SU-DHL-6 (cell line): Measurements from ENCODE around the gene DPF1.

Experiments
- H2AFZ ChIP-seq: fragments of 200-600 bp; sonication (generic); 2 replicates; pipeline ENCODE4 v1.6.1; 2014; ENCODE audit warnings: low read depth, mild to moderate bottlenecking, moderate library complexity, mixed read lengths, antibody characterized with exemption, low read length; ENCODE audit not compliant: severe bottlenecking
- H3F3A ChIP-seq: fragments of 200-600 bp; shearing (Covaris generic); 2 replicates; pipeline ENCODE4 v1.6.0; 2016; ENCODE audit warnings: antibody characterized with exemption, mild to moderate bottlenecking; ENCODE audit not compliant: insufficient read depth
- H3K27ac ChIP-seq: fragments of 200-600 bp; sonication (generic); 2 replicates; pipeline ENCODE4 v1.5.1; 2016; ENCODE audit warnings: low read depth, mild to moderate bottlenecking, low read length, moderate library complexity, mixed read lengths
- H3K27me3 ChIP-seq: fragments of 200-600 bp; sonication (generic), shearing (Covaris generic); 2 replicates; pipeline ENCODE4 v1.6.0; 2014; ENCODE audit warnings: mild to moderate bottlenecking, low read length
- H3K36me3 ChIP-seq: fragments of 200-600 bp; sonication (generic); 2 replicates; pipeline ENCODE4 v1.6.1; 2014; ENCODE audit warnings: mild to moderate bottlenecking, low read length, mixed read lengths
- H3K4me2 ChIP-seq: fragments of 300-600, 200-600 bp; shearing (Covaris generic), sonication (generic); 2 replicates; pipeline ENCODE4 v1.6.0; 2014; ENCODE audit warnings: low read length, low read depth, mild to moderate bottlenecking; ENCODE audit not compliant: poor library complexity, severe bottlenecking
- H3K4me3 ChIP-seq: fragments of 200-600 bp; sonication (generic); 2 replicates; pipeline ENCODE4 v1.5.1; 2014; ENCODE audit warnings: antibody characterized with exemption, low read length, mild to moderate bottlenecking, mixed read lengths; ENCODE audit not compliant: insufficient read depth, poor library complexity, severe bottlenecking
- H3K79me2 ChIP-seq: fragments of 200-600 bp; sonication (generic); 2 replicates; pipeline ENCODE4 v1.6.1; 2014; ENCODE audit warnings: mild to moderate bottlenecking, low read length, moderate library complexity; ENCODE audit not compliant: insufficient read depth
- H3K9ac ChIP-seq: fragments of 200-600 bp; sonication (generic); 2 replicates; pipeline ENCODE4 v1.7.0; 2014; ENCODE audit warnings: mild to moderate bottlenecking, low read length
- H3K9me2 ChIP-seq: fragments of 200-600 bp; sonication (generic); replicated peaks from 2 replicates; pipeline ENCODE4 v1.6.1; 2014; ENCODE audit warnings: low read length; ENCODE audit not compliant: insufficient read depth
- H3K9me3 ChIP-seq: fragments of 200-600 bp; sonication (generic); 2 replicates; pipeline ENCODE4 v1.6.1; 2014; ENCODE audit warnings: low read length, mixed read lengths; ENCODE audit not compliant: insufficient read depth
- H4K20me1 ChIP-seq: fragments of 200-600 bp; sonication (generic); 2 replicates; pipeline ENCODE4 v1.6.1; 2014; ENCODE audit warnings: low read depth, mild to moderate bottlenecking, antibody characterized with exemption, low read length, moderate library complexity, mixed read lengths
- CTCF ChIP-seq: fragments of 200-600 bp; sonication (generic); IDR thresholded peaks from one replicate; pipeline ENCODE4 v1.5.1; 2017; ENCODE audit warnings: antibody characterized with exemption, mild to moderate bottlenecking, low read length, moderate library complexity; ENCODE audit not compliant: insufficient read depth, poor library complexity, severe bottlenecking
- EZH2phosphoT487 ChIP-seq: fragments of 200-600 bp; sonication (generic), shearing (Covaris generic); conservative IDR thresholded peaks from 2 replicates; pipeline ENCODE4 v1.6.1; 2018; ENCODE audit warnings: mild to moderate bottlenecking, antibody characterized with exemption, low read length, moderate library complexity, mixed read lengths

Gene DPF1

GRCh38 chr19:38183251-38183897 is 40.6 kb downstream of the DPF1 start:
- Histone ChIP-seq H3K79me2 (no peaks in the 10 kb centered on the region), H3K4me3 (no peak overlapping the region), H3K9me2 (no peaks in the 10 kb centered on the region), H3K4me2 (no peak overlapping the region), H3K9ac (no peak overlapping the region), H3K27me3 (no peaks in the 10 kb centered on the region), H3F3A (no peaks in the 10 kb centered on the region), H4K20me1 (no peaks in the 10 kb centered on the region), H2AFZ (no peak overlapping the region), H3K36me3 (peaks cover 8% of the 10 kb centered on the region), H3K27ac (no peak overlapping the region), H3K9me3 (no peaks in the 10 kb centered on the region)
- TF ChIP-seq EZH2phosphoT487 (no peak), CTCF (no peak)

GRCh38 chr19:38182536-38183210 is 41.3 kb downstream of the DPF1 start:
- H3K9ac ChIP-seq, result no peak overlapping the region
- TF ChIP-seq EZH2phosphoT487 (no peak), CTCF (no peak)
- H3F3A ChIP-seq, result no peaks in the 10 kb centered on the region
- no peak overlapping the region for H2AFZ ChIP-seq
- peaks cover 8% of the 10 kb centered on the region for H3K36me3 ChIP-seq
- no peaks in the 10 kb centered on the region for H3K27me3 ChIP-seq
- no peaks in the 10 kb centered on the region for H4K20me1 ChIP-seq
- no peaks in the 10 kb centered on the region for H3K79me2 ChIP-seq
- H3K4me3 ChIP-seq, result no peak overlapping the region
- H3K4me2 ChIP-seq, result no peak overlapping the region
- no peaks in the 10 kb centered on the region for H3K9me3 ChIP-seq
- no peaks in the 10 kb centered on the region for H3K9me2 ChIP-seq
- no peak overlapping the region for H3K27ac ChIP-seq

GRCh38 chr19:38180071-38180470 is 44.0 kb downstream of the DPF1 start:
- Histone ChIP-seq H4K20me1 (no peaks in the 10 kb centered on the region), H3K4me2 (no peak overlapping the region), H3K79me2 (no peaks in the 10 kb centered on the region), H3F3A (no peaks in the 10 kb centered on the region), H3K27me3 (no peaks in the 10 kb centered on the region), H2AFZ (no peak overlapping the region), H3K9me2 (no peaks in the 10 kb centered on the region), H3K9ac (no peak overlapping the region), H3K9me3 (no peaks in the 10 kb centered on the region), H3K27ac (no peak overlapping the region), H3K36me3 (peaks cover 8% of the 10 kb centered on the region), H3K4me3 (no peak overlapping the region)
- TF ChIP-seq CTCF (no peak), EZH2phosphoT487 (no peak)
